Stimulated activated CD4-positive, alpha-beta T cell treated with anti-CD3 and anti-CD28 coated beads, Interleukin-12 subunit alpha, Interleukin-12 subunit beta, amount 100 ng/mL, for 48 hours (primary cell): ENCODE results near the gene OGFR.
"Not testable (repeated sequence)": the region's sequence is repeated elsewhere in the genome, so short reads cannot be mapped to it uniquely, and the experiment has no call there.

Source experiments
- DNase-seq, 3 donors: peaks; one replicate each; pipeline ENCODE4 v3.0.0-alpha.2; 2020; ENCODE audit warnings: low read depth in 2 of 3, low spot score in 1 of 3

Gene OGFR

DNA sequence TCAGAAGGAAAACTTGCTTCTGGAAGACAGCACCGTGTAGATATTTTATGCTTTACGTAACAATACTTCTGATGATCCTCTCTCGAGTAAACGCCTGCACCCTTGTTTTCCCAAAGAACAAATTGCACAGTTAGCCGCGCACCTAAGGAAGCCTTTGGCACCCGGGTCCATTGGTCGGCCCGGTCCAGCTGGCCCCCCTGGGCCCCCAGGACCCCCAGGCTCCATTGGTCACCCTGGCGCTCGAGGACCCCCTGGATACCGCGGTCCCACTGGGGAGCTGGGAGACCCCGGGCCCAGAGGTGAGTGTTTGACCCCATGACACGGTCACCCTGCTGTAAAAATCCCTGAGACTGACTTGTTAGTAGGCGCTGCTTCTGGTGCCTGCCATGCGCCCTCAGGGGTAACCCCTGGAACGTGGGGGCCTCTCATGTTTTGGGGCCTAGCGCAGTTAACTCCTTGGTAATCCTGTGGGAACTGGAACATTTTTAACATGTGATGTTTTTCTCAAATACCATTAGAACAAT, 32.4 kb downstream of the OGFR start:
- no peak for DNase-seq

DNA sequence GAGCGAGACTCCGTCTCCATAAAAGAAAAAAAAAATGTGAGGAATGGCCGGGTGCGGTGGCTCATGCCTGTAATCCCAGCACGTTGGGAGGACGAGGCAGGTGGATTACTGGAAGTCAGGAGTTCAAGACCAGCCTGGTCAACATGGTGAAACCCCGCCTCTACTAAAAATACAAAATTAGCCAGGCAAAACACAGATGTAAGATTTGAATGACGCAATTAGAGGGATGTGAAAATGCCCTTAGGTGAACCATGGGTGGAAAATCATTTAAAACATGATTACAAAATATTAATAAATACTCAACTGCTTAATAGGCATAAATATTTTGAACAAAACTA, 33.1 kb downstream of the OGFR start:
- DNase-seq: no peak

DNA sequence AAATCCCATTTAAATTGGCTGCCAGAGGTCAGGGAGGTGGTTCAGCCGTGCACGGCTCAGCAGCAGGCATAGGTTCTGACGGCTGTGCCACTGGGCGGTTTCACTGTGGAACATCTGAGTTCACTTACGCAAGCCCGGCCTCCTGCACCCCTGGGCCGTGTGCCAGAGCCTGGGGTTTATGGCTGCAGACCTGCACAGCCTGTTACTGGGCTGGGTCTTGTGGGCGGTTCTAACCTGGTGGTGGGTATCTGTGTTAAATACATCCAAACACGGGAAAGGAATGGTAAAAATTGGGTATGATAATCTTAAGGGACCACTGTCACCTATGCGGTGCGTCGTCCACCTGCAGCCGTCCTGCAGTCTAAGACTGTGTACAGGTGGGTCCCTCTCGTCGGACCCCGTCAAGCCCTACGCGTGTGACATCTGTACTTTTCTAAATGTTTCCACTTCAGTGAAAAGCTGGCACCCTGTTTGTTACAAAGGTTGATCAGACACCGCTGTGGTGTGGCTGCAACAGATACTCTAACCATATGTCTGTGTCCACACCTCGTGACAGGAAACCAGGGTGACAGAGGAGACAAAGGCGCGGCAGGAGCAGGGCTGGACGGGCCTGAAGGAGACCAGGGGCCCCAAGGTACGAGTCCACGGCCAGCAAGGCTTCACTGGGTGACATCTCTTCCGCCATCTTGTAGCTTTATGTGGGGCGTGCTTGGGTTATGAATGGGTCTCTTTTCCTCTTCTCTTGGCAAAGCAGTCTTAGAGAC, 33.7 kb downstream of the OGFR start:
- no peak for DNase-seq

DNA sequence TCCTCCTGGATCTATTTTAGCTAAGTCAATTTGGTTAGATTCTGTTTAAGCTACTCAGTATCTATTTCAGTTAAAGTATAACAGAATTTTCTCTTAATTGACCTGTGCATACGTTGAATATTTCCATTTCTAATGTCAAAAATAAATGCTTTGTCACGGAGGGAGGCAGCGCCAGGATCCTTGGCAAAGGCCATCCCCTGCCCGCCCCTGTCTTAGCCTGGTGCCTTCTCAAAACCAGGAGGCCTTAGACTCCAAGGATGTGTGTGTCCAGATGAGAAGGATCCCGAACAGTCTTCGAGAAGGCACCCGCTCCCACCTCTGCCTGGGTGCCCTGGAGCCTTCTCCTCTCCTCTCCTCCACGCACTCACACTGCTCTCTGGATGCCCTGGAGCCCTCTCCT, 34.6 kb downstream of the OGFR start:
- no peak for DNase-seq

DNA sequence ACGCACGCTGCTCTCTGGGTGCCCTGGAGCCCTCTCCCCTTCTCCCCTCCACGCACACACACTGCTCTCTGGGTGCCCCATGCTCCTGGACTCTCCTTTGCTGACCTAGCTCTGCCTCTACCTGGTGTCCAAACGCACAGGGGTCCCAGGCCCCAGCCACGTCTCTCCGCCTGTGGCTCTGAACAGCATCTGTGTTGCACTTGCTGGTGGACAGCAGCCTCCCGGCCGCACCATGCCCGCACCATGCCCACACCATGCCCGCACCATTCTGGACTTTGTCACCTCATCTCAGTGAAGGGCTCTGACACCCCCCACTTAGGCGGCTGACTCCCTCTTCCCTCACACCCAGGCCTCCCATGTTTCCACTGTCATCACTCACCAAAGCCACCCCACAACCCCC, 35.2 kb downstream of the OGFR start:
- DNase-seq: no peak

DNA sequence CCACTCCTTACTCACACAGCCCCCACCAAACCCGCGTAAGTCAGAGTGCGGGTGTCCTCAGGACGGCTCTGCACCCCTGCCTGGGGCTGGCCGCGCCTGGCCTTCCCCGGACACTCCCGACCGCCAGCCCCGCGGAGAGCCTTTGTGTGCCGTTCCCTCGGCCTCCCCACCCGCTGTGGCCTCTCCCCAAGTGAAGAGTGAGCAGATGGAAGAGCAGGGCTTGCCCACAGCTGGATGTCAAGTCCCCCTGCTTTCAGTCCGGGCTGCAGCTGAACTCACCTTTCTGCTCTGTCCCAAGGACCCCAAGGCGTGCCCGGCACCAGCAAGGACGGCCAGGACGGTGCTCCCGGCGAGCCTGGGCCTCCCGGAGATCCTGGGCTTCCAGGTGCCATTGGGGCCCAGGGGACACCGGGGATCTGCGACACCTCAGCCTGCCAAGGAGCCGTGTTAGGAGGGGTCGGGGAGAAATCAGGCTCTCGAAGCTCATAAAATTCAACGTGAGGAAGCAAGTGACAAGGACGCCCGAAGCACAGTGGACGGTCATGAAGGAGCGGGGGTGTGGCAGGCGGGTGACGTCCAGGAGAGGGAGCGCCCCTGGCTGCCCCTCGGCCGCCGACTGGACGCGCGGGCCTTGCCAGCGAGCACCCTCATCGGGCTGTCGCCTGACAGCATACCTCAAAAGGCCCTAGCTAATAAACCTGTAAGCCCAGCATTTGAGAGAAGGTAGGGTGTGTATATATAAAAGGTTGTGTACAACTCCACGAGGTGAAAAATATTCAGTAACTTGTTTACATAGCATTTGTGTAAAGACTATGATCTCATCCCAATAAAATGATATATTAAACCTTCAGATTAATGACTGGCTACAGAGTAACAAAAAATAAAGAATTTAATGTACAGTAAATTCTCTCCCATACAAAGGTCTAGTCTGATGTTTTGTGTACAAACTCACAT, 35.9 kb downstream of the OGFR start:
- no peak for DNase-seq

DNA sequence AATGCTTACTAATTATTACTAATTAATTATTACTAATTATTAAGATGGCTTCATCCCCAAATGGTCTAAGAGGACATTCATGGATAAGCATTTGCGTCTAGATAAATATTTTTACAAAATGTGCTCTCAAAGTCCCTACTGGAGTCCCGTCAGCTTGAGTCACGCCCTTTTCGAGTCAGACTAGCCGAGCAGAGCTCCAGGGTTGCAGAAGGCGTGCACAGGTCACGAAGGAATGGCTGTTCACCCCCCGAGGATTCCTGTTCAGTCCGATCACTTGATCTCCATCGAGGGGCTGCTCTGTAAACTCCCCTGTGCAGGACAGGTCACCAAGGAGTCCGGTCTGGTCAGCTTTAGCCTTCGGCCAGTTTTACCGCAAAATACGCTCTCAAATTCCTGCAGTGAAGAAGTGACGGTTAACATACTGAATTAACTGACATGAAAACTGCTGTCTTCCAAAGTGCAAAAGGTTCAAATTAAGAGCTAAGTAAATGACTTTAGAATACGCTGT, 37.1 kb downstream of the OGFR start:
- no peak for DNase-seq

DNA sequence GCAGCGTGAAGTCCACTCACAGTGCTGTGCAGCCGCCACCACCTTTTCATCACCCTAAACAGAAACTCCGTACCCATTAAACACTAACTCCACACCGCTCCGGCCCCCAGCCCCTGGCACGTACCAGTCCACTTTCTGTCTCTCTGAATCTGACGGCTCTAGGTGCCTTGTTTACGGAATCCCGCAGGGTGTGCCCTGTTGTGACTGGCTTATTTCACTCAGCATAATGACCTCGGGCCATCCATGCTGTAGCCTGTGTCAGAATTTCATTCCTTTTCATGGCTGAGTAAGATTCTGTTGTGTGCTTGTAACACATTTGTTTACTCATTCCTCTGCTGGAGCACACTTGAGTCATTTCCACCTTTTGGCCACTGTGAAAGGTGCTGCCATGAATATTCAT, 39.0 kb downstream of the OGFR start:
- no peak for DNase-seq

DNA sequence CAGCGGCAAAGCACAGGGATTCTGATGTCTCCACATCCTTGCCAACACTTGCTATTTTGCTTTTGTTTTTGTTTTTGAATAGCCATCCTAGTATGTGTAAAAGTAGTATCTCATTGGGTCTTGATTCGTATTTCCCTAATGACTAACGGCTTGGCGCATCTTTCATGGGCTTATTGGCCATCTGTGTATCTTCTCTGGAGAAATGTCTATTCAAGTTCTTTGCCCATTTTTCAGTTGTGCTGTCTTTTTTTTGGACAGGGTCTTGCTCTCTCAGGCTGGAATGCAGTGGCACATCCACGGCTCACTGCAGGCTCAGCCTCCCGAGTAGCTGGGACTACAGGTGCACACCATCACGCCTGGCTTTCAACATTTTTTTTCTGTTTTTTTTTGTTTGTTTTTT, 39.5 kb downstream of the OGFR start:
- no peak for DNase-seq

DNA sequence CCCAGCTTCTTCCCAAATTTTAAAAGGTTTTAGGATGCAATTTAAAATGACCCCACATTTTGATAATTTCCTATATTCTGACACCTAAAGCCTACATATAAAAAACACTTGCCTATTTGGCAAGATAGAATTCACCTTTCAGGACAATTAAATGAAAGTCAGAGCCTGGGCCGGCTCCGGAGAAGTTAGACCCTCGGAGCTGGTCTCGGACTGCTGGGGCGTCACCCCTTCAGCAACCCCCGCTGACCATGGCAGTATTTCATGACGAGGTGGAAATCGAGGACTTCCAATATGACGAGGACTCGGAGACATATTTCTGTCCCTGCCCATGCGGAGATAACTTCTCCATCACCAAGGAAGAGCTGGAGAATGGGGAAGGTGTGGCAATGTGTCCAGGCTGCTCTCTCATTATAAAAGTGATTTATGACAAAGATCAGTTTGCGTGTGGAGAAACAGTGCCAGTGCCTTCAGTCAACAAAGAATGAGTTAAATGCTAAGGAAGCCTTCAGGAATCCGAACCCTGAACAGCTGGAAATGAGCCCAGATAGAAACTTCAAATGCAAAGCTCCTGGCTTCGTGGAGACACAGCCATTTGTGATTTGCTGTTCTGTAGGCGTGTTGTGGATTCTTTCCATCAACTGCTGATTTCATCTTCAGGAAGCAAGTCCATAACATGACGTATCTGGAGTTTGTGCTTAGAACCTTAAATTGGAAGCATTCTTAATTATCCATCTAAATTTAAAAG, 41.0 kb downstream of the OGFR start:
- no peak for DNase-seq

DNA sequence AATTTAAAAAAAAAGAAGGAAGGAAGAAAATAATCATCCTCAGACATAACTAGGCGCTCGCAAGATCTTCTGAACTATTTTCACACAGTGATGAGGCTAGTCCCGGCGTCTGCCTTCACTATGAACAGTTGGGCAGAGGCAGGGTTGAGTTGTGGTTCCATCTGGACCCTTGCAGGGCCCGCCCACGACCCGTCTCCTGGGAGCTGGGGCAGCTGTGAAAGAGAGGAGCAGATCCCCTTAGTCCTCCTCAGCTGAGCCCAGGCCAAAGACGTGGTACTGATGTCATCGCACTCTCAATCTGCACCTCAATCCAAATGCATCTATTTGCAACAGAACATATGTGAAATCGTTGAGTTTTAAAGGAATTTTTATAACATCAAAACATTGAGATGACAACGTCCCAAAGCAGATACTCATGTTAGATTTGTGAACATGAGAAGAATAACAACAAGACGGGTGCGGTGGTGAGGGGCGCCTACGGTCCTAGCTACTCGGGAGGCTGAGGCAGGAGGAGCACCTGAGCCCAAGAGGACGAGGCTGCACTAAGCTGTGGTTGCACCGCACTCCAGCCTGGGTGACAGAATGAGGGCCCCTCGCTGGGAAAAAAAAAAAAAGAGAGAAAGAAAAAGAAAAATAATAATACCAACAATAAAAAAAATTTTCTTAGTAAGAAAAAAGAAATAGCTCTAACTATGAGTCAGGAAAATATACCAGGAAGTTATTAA, 41.7 kb downstream of the OGFR start:
- no peak for DNase-seq

DNA sequence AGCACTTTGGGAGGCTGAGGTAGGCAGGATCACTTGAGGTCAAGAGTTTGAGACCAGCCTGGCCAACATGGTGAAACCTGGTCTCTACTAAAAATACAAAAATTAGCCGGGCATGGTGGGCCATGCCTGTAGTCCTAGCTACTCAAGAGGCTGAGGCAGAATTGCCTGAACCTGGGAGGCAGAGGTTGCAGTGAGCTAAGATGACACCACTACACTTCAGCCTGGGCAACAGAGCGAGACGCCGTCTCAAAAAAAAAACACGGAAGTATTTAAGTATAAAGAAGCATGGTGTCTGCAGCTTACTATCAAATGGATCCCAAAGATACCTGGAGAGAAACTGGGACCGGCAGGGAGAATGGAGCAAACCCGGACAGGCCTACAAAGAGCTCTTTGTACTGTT, 44.3 kb downstream of the OGFR start:
- DNase-seq: not testable (repeated sequence)

DNA sequence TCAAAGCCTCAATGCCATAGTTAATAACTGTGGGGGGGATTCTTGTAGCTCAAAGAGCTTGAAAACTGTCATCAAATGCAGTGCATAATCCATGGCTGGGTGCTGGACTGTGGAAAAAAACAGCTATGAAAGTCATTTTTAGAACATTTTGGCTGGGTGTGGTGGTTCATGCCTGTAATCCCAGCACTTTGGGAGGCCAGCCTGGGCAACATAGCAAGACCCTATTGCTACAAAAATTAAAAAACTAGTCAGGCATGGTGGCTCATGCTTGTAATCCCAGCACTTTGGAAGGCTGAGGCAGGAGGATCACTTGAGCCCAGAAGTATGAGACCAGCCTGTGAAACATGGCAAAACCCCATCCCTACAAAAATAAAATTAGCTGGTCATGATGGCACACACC, 44.8 kb downstream of the OGFR start:
- DNase-seq: no peak

DNA sequence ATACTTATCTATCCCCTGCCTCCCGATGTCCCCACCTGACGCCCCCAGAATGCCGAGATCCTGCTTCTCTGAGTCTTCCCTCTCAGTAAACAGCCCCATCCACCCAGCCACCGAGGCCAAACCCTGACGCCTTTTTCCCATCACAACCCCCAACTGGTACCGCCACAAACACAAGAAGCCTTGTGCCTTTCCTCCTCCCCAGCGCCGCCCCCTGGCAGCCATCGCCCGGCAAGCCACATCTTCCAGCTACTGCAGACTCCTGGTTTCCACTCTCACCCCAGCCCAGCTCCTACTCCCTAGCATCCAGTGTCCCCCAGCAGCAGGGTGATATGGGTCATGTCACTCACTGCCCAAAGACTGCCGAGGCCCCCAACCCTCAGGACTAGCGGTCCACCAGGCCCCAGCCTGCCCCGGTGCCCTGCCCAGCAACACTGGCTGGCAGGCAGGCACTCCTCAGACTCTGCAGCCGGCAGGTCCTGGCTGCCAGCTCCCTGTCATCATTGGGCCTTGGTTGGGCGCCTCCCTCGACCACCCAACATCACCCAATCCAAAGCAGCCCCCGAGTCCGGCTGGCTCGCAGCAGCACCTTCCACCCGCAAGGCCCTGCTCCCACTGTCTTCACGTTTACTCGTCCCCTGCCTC, 45.8 kb downstream of the OGFR start:
- DNase-seq: no peak

DNA sequence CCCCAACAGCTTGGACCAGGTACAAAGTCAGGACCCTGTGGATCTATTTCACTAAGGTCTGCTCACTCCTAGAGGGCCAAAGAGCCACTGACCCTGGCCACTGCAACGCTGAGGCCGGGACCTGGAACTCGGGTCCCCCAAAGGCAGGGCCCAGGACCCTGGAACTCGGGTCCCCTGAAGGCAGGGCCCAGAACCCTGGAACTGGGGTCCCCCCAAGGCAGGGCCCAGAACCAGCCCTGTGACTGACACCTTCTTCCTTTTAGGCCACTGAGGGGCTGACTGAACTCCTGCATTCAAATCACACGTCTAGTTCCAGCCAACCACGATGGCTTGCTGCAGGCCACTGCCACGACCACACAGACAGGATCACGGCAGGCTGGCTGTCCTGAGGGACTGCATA, 47.6 kb downstream of the OGFR start:
- DNase-seq: no peak

DNA sequence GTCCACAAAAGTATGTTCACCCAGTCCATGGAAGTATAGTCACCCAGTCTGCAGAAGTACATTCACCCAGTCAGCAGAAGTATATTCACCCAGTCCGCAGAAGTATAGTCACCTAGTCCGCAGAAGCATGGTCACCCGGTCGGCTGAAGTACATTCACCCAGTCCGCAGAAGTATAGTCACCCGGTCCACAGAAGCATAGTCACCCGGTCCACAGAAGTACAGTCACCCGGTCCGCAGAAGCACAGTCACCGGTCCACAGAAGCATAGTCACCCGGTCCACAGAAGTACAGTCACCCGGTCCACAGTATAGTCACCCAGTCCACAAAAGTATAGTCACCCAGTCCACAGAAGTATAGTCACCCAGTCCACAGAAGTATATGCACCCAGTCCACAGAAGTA, 48.2 kb downstream of the OGFR start:
- no peak for DNase-seq

DNA sequence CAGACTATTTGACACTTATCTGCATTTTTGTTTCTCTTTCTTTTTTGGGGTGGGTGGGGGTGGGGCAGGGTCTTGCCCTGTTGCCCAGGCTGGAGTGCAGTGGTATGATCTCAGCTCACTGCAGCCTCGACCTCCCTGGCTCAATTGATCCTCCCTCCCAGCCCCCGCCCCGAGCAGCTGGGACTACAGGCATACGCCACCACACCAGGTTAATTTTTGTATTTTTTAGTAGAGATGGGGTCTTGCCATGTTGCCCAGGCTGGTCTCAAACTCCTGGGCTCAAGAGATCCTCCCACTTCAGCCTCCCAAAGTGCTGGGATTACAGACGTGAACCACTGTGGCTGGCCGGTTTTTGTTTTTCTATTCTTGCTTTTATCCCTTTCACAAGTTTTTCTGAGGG, 48.7 kb downstream of the OGFR start:
- DNase-seq: not testable (repeated sequence)

DNA sequence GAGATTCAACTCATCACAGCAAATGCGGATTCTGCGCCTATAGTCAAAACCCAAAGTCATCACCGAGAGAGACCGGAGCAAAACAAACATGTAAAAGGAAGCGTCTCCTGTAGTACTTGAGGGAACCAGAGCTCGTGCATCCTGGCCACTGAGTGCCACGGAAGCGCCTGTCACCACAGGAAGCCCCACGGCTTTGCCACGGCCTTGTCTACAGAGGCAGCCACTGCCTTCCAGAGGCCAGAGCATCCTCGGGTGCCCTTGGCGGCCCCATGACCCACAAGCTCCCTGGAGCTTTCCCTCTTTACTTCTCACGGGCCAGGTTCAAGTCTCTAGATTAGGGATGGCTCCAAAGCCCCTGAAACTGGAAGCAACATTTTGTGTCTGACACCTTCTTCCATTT, 49.5 kb downstream of the OGFR start:
- DNase-seq: no peak

DNA sequence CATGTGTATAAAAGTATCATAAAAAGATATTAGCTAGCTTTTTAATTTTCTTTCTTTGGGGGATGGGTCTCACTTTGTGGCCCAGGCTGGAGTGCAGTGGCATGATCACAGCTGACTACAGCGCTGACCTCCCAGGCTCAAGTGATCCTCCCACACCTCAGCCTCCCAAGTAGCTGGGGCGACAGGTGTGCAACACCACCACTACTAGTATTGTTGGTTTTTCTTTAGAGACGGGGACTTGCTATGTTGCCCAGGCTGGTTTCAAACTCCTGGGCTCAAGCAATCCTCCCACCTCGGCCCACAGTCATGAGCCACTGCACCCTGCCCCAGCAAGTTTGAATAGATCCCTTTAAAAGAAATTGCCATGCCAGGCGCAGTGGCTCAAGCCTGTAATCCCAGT, 50.5 kb downstream of the OGFR start:
- no peak for DNase-seq

DNA sequence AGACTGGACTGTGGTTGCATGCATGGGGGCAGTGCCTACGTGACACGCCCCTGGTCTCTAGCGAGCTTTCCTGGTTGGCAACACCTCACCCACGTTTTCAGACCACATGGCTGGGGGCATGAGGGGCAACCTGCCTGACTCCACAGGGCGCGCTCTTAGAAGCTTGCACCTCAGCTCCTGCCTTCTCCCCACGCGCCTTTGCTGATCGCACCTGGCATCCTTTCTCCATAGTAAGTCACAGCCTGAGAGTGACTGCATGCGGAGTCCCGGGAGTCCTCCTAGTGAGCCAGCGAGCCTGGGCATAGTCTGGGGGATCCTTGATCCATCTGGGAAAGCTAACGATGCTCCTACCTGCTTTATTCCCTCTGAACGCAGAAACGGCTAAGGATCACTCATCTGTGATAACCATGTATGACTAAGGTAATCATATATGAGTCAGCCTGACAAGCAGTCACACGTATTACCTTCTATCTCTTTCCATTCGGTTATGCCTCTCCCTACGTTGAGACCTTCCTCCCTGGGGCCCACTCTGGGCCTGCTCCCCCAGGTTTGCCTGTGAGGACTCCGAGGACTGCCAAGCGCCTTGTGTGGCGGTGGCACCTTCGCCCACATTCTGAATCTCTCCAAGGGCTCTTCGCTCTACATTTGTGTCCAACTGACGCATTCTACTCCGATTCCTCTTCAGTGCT, 52.4 kb downstream of the OGFR start:
- DNase-seq: no peak
